ENCODE data around the gene MRI1.
"Not testable (repeated sequence)": the region's sequence is repeated elsewhere in the genome, so short reads cannot be mapped to it uniquely, and the experiment has no call there.

The MRI1 gene

GRCh38 chr19:13761423-13761822, 2.9 kb upstream of the MRI1 start:
- no peak for DNase-seq (ENCODE audit: low read depth)

- no peak for DNase-seq (ENCODE audit: low read depth)
Measured at GRCh38 chr19:13762635-13763235, 1.6 kb upstream of the MRI1 start.

GRCh38 chr19:13763265-13763664, 1.1 kb upstream of the MRI1 start:
- no peak for DNase-seq (ENCODE audit: low read depth)

GRCh38 chr19:13764821-13765394, 586 bp downstream of the MRI1 start:
- no peak for DNase-seq (ENCODE audit: low read depth)

- no peak for DNase-seq (ENCODE audit: low read depth)
Measured at GRCh38 chr19:13765395-13766094, 1.2 kb downstream of the MRI1 start.

GRCh38 chr19:13766095-13766481, 1.8 kb downstream of the MRI1 start:
- no peak for DNase-seq (ENCODE audit: low read depth)

GRCh38 chr19:13768510-13768909, 4.2 kb downstream of the MRI1 start:
- no peak for DNase-seq (ENCODE audit: low read depth)

- no peak for DNase-seq (ENCODE audit: low read depth)
Measured at GRCh38 chr19:13770013-13770635, 5.8 kb downstream of the MRI1 start.

- DNase-seq (ENCODE audit: low read depth), result peak; percentile 91
Measured at GRCh38 chr19:13774217-13775191, 10.2 kb downstream of the MRI1 start, which contains the start of gene C19orf53. C19orf53 (plus strand) TSS chr19:13774456; CDS start chr19:13774478, 22 bp downstream.

GRCh38 chr19:13778398-13778797, 14.1 kb downstream of the MRI1 start:
- DNase-seq (ENCODE audit: low read depth), result no peak

- DNase-seq (ENCODE audit: low read depth), result no peak
Measured at GRCh38 chr19:13778847-13779246, 14.5 kb downstream of the MRI1 start.

- not testable (repeated sequence) for DNase-seq (ENCODE audit: low read depth)
Measured at GRCh38 chr19:13779794-13780193, 15.5 kb downstream of the MRI1 start.

- DNase-seq (ENCODE audit: low read depth), result peak; percentile 96
Measured at GRCh38 chr19:13781547-13781946, 17.2 kb downstream of the MRI1 start.

- no peak for DNase-seq (ENCODE audit: low read depth)
Measured at GRCh38 chr19:13782537-13782936, 18.2 kb downstream of the MRI1 start.

- DNase-seq (ENCODE audit: low read depth), result no peak
Measured at GRCh38 chr19:13783565-13784500, 19.5 kb downstream of the MRI1 start.

- DNase-seq (ENCODE audit: low read depth), result peak; percentile 54
Measured at GRCh38 chr19:13784731-13785452, 20.6 kb downstream of the MRI1 start.

- no peak for DNase-seq (ENCODE audit: low read depth)
Measured at GRCh38 chr19:13788991-13789390, 24.7 kb downstream of the MRI1 start.

GRCh38 chr19:13790354-13790753, 26.0 kb downstream of the MRI1 start:
- DNase-seq (ENCODE audit: low read depth), result peak; percentile 18

- DNase-seq (ENCODE audit: low read depth), result not testable (repeated sequence)
Measured at GRCh38 chr19:13793317-13793716, 29.0 kb downstream of the MRI1 start.

GRCh38 chr19:13794398-13794756, 30.1 kb downstream of the MRI1 start:
- DNase-seq (ENCODE audit: low read depth), result peak; percentile 80

All from stromal cell of bone marrow (primary cell).